Activated T-helper 17 cell treated with anti-CD3 and anti-CD28 coated beads, Interleukin-2, amount 50 U/mL, for 72 hours (primary cell): ENCODE measurements around the gene KATNIP. TPM values are rescaled to one million over a fixed set of nuclear protein-coding genes. Genes with fewer than 3 reads are reported as not detected.

Experiments used
- ATAC-seq: fragments of 150-1000 bp; cut with Tn5 transposase; replicated peaks from 2 replicates; pipeline ENCODE4 v1.10.0; 2021; ENCODE audit warnings: mild to moderate bottlenecking, moderate library complexity
- H3K27ac Mint-ChIP-seq: one replicate; pipeline ENCODE4 v1.8.0; 2022; ENCODE audit warnings: mixed read lengths
- H3K27me3 Mint-ChIP-seq: one replicate; pipeline ENCODE4 v1.8.0; 2022; ENCODE audit warnings: mixed read lengths
- H3K36me3 Mint-ChIP-seq: one replicate; pipeline ENCODE4 v1.8.0; 2022; ENCODE audit warnings: low read depth, mild to moderate bottlenecking, mixed read lengths
- H3K4me1 Mint-ChIP-seq: one replicate; pipeline ENCODE4 v1.8.0; 2022; ENCODE audit warnings: mixed read lengths
- H3K4me3 Mint-ChIP-seq: one replicate; pipeline ENCODE4 v1.8.0; 2022; ENCODE audit warnings: mild to moderate bottlenecking, mixed read lengths
- H3K9me3 Mint-ChIP-seq: one replicate; pipeline ENCODE4 v1.8.0; 2022; ENCODE audit warnings: mixed read lengths
- total RNA-seq, 2 donors: library from RNA; stranded (reverse); gene quantifications; one replicate each; pipeline ENCODE4 v1.2.3, GENCODE V29; 2022

KATNIP gene
- total RNA-seq, 2 donors from 2014 or later, result 12.9 to 14.3 TPM

GRCh38 chr16:27583634-27584033 is 33.7 kb downstream of the KATNIP start:
- peaks cover 7% of the 10 kb centered on the region for H3K4me1 Mint-ChIP-seq
- H3K36me3 Mint-ChIP-seq, result peaks cover 15% of the 10 kb centered on the region
- ATAC-seq, result no peak
- no peak overlapping the region for H3K27ac Mint-ChIP-seq
- no peak overlapping the region for H3K4me3 Mint-ChIP-seq
- no peaks in the 10 kb centered on the region for H3K27me3 Mint-ChIP-seq
- no peaks in the 10 kb centered on the region for H3K9me3 Mint-ChIP-seq

- no peaks in the 10 kb centered on the region for H3K9me3 Mint-ChIP-seq
Observed at GRCh38 chr16:27585200-27585599, 35.3 kb downstream of the KATNIP start.

GRCh38 chr16:27586711-27587110 is 36.8 kb downstream of the KATNIP start:
- no peak overlapping the region for H3K4me3 Mint-ChIP-seq
- peaks cover 13% of the 10 kb centered on the region for H3K36me3 Mint-ChIP-seq
- ATAC-seq, result no peak
- no peaks in the 10 kb centered on the region for H3K4me1 Mint-ChIP-seq
- H3K9me3 Mint-ChIP-seq, result no peaks in the 10 kb centered on the region
- no peaks in the 10 kb centered on the region for H3K27me3 Mint-ChIP-seq
- H3K27ac Mint-ChIP-seq, result no peak overlapping the region

More at GRCh38 chr16:27585200-27585599, 35.3 kb downstream of the KATNIP start:
- Mint-ChIP-seq H3K4me3 (no peak overlapping the region), H3K27ac (no peak overlapping the region), H3K36me3 (peaks cover 14% of the 10 kb centered on the region), H3K27me3 (no peaks in the 10 kb centered on the region), H3K4me1 (no peaks in the 10 kb centered on the region)
- no peak for ATAC-seq

- H3K4me3 Mint-ChIP-seq, result no peak overlapping the region
- peaks cover 12% of the 10 kb centered on the region for H3K36me3 Mint-ChIP-seq
- H3K4me1 Mint-ChIP-seq, result peaks cover 3% of the 10 kb centered on the region
- H3K27me3 Mint-ChIP-seq, result no peaks in the 10 kb centered on the region
- H3K9me3 Mint-ChIP-seq, result no peaks in the 10 kb centered on the region
- H3K27ac Mint-ChIP-seq, result no peak overlapping the region
- ATAC-seq, result no peak
Observed at GRCh38 chr16:27588057-27588456, 38.1 kb downstream of the KATNIP start.

GRCh38 chr16:27591837-27592236 is 41.9 kb downstream of the KATNIP start:
- Mint-ChIP-seq H3K27ac (no peak overlapping the region), H3K9me3 (no peaks in the 10 kb centered on the region), H3K4me1 (peaks cover 3% of the 10 kb centered on the region), H3K27me3 (no peaks in the 10 kb centered on the region), H3K4me3 (no peak overlapping the region), H3K36me3 (peaks cover 7% of the 10 kb centered on the region)
- no peak for ATAC-seq

- no peak for ATAC-seq
- no peak overlapping the region for H3K27ac Mint-ChIP-seq
- no peaks in the 10 kb centered on the region for H3K9me3 Mint-ChIP-seq
- H3K27me3 Mint-ChIP-seq, result no peaks in the 10 kb centered on the region
- H3K4me3 Mint-ChIP-seq, result no peak overlapping the region
- peaks cover 3% of the 10 kb centered on the region for H3K4me1 Mint-ChIP-seq
- H3K36me3 Mint-ChIP-seq, result peaks cover 7% of the 10 kb centered on the region
Observed at GRCh38 chr16:27595475-27595874, 45.5 kb downstream of the KATNIP start.

GRCh38 chr16:27595993-27596392 is 46.0 kb downstream of the KATNIP start:
- H3K36me3 Mint-ChIP-seq, result peaks cover 7% of the 10 kb centered on the region
- H3K4me1 Mint-ChIP-seq, result peaks cover 3% of the 10 kb centered on the region
- no peak overlapping the region for H3K27ac Mint-ChIP-seq
- H3K4me3 Mint-ChIP-seq, result no peak overlapping the region
- ATAC-seq, result no peak
- no peaks in the 10 kb centered on the region for H3K27me3 Mint-ChIP-seq
- no peaks in the 10 kb centered on the region for H3K9me3 Mint-ChIP-seq

- Mint-ChIP-seq H3K4me3 (no peak overlapping the region), H3K36me3 (peaks cover 7% of the 10 kb centered on the region), H3K4me1 (peaks cover 3% of the 10 kb centered on the region), H3K27ac (no peak overlapping the region), H3K9me3 (no peaks in the 10 kb centered on the region), H3K27me3 (no peaks in the 10 kb centered on the region)
- no peak for ATAC-seq
Observed at GRCh38 chr16:27596411-27596810, 46.5 kb downstream of the KATNIP start.

GRCh38 chr16:27597361-27597760 is 47.4 kb downstream of the KATNIP start:
- H3K36me3 Mint-ChIP-seq, result no peaks in the 10 kb centered on the region
- no peak overlapping the region for H3K4me3 Mint-ChIP-seq
- no peak for ATAC-seq
- H3K9me3 Mint-ChIP-seq, result no peaks in the 10 kb centered on the region
- no peak overlapping the region for H3K27ac Mint-ChIP-seq
- no peaks in the 10 kb centered on the region for H3K27me3 Mint-ChIP-seq
- H3K4me1 Mint-ChIP-seq, result no peaks in the 10 kb centered on the region

GRCh38 chr16:27598220-27598619 is 48.3 kb downstream of the KATNIP start:
- Mint-ChIP-seq H3K27me3 (no peaks in the 10 kb centered on the region), H3K27ac (no peak overlapping the region), H3K4me1 (no peaks in the 10 kb centered on the region), H3K9me3 (no peaks in the 10 kb centered on the region), H3K36me3 (no peaks in the 10 kb centered on the region), H3K4me3 (no peak overlapping the region)
- no peak for ATAC-seq

- no peak for ATAC-seq
- H3K36me3 Mint-ChIP-seq, result no peaks in the 10 kb centered on the region
- no peaks in the 10 kb centered on the region for H3K9me3 Mint-ChIP-seq
- H3K27me3 Mint-ChIP-seq, result no peaks in the 10 kb centered on the region
- no peak overlapping the region for H3K4me3 Mint-ChIP-seq
- H3K27ac Mint-ChIP-seq, result no peak overlapping the region
- no peaks in the 10 kb centered on the region for H3K4me1 Mint-ChIP-seq
Observed at GRCh38 chr16:27598931-27599565, 49.1 kb downstream of the KATNIP start.

- Mint-ChIP-seq H3K27me3 (no peaks in the 10 kb centered on the region), H3K27ac (no peak overlapping the region), H3K4me3 (no peak overlapping the region), H3K9me3 (no peaks in the 10 kb centered on the region), H3K36me3 (no peaks in the 10 kb centered on the region), H3K4me1 (no peaks in the 10 kb centered on the region)
- ATAC-seq, result no peak
Observed at GRCh38 chr16:27599606-27600005, 49.7 kb downstream of the KATNIP start.

Other genes starting within 250 kb of the KATNIP start
- 100 to 1,000 TPM; 163 to 216 TPM for gene IL4R, start 236.2 kb upstream of the KATNIP start, total RNA-seq
- 10 to 100 TPM; 41.8 to 53.6 TPM for gene IL21R, start 148.0 kb upstream of the KATNIP start, total RNA-seq
- gene GTF3C1, start 231 bp upstream of the KATNIP start, total RNA-seq, result 10 to 100 TPM; 56.1 to 60.4 TPM